CD4-positive, alpha-beta memory T cell (primary cell): Measurements from ENCODE around the gene MTCL1. TPM values are rescaled to one million over a fixed set of nuclear protein-coding genes. Genes with fewer than 3 reads are reported as not detected.
A peak's percentile ranks its signal among the peaks of the same experiment; 100 is the strongest.

ENCODE experiments used
- CTCF ChIA-PET: fragments of 350-600 bp; sonication (Branson Sonifier 250); formaldehyde crosslinking; loops from one replicate; lab custom pipeline; 2021; ENCODE audit warnings: inconsistent platforms; ENCODE audit not compliant: partially characterized antibody; lab: Charles Lee
- POLR2A ChIA-PET: fragments of 350-600 bp; sonication (Branson Sonifier 250); formaldehyde crosslinking; loops from one replicate; lab custom pipeline; 2021; ENCODE audit not compliant: partially characterized antibody; lab: Charles Lee
- DNase-seq, 5 donors: peaks; one replicate each; pipeline versions ENCODE4 v3.0.0 to v3.0.0-alpha.2; 2020 to 2022; ENCODE audit warnings: mixed read lengths in 1 of 5
- H3K27ac ChIP-seq: one replicate; pipeline ENCODE4 v1.7.0; 2013; ENCODE audit warnings: low read depth, low read length
- H3K27me3 ChIP-seq: 2 replicates; pipeline ENCODE4 v1.7.0; 2013; ENCODE audit warnings: mild to moderate bottlenecking, low read length, moderate library complexity; ENCODE audit not compliant: insufficient read depth
- H3K36me3 ChIP-seq: 2 replicates; pipeline ENCODE4 v1.7.0; 2013; ENCODE audit warnings: mild to moderate bottlenecking, low read length, moderate library complexity; ENCODE audit not compliant: insufficient read depth
- H3K4me1 ChIP-seq: 2 replicates; pipeline ENCODE4 v1.7.0; 2013; ENCODE audit warnings: mild to moderate bottlenecking, low read length, moderate library complexity; ENCODE audit not compliant: insufficient read depth
- H3K4me3 ChIP-seq, 2 donors: one replicate each; pipeline ENCODE4 v1.7.0; 2013; ENCODE audit warnings: low read length in 2 of 2, mild to moderate bottlenecking in 1 of 2
- H3K9me3 ChIP-seq, 2 donors: one replicate each; pipeline ENCODE4 v1.7.0; 2013; ENCODE audit warnings: low read length in 2 of 2, control low read depth in 1 of 2; ENCODE audit not compliant: control insufficient read depth in 1 of 2
- H3K27ac Mint-ChIP-seq, 7 donors: one replicate each; pipeline ENCODE4 v1.8.0; 2020 to 2021; ENCODE audit warnings: mixed read lengths in 7 of 7, mild to moderate bottlenecking in 6 of 7, inconsistent platforms in 3 of 7, moderate library complexity in 3 of 7
- H3K27me3 Mint-ChIP-seq, 2 donors: one replicate each; pipeline ENCODE4 v1.8.0; 2020 to 2021; ENCODE audit warnings: mixed read lengths in 2 of 2
- H3K36me3 Mint-ChIP-seq, 2 donors: one replicate each; pipeline ENCODE4 v1.8.0; 2020 to 2021; ENCODE audit warnings: mixed read lengths in 2 of 2, inconsistent platforms in 1 of 2, mild to moderate bottlenecking in 1 of 2
- H3K4me1 Mint-ChIP-seq, 4 donors: one replicate each; pipeline ENCODE4 v1.8.0; 2020 to 2021; ENCODE audit warnings: mixed read lengths in 4 of 4, mild to moderate bottlenecking in 1 of 4
- H3K4me3 Mint-ChIP-seq, 8 donors: one replicate each; pipeline ENCODE4 v1.8.0; 2020 to 2021; ENCODE audit warnings: mixed read lengths in 8 of 8, mild to moderate bottlenecking in 7 of 8, moderate library complexity in 6 of 8, inconsistent platforms in 3 of 8
- H3K9me3 Mint-ChIP-seq, 8 donors: one replicate each; pipeline ENCODE4 v1.8.0; 2020 to 2021; ENCODE audit warnings: mixed read lengths in 8 of 8, mild to moderate bottlenecking in 5 of 8, inconsistent platforms in 3 of 8, moderate library complexity in 1 of 8
- intact Hi-C: fragments of 100-400 bp; cut with micrococcal nuclease; formaldehyde crosslinking; loops from one replicate; pipeline ENCODE4 v1.15.1; 2023
- polyA plus RNA-seq, 2 donors: library from polyadenylated mRNA; unstranded; fragments of 300-500 nt; fragmentation: Illumina TruSeq; gene quantifications; one replicate each; pipeline ENCODE4 v1.2.3, GENCODE V29; 2021
- total RNA-seq, 2 experiments: library from RNA; stranded (reverse); gene quantifications; one replicate each; pipeline ENCODE4 v1.2.3, GENCODE V29; 2021

MTCL1 gene
- total and polyA plus RNA-seq, 4 experiments from 2014 or later, result 0.29 to 0.36 TPM; not detected in 2

- Mint-ChIP-seq H3K36me3 (no peaks in the 10 kb centered on the region), H3K4me3 (no peak overlapping the region), H3K27ac (no peak overlapping the region), H3K9me3 (no peaks in the 10 kb centered on the region), H3K27me3 (peaks cover 2 to 9% of the 10 kb centered on the region in 2 donors), H3K4me1 (peaks cover 5 to 16% (median 9%) of the 10 kb centered on the region in 4 donors)
- no peaks in the 10 kb centered on the region for H3K9me3 ChIP-seq
- no peak overlapping the region for H3K27ac ChIP-seq
- DNase-seq, result no peak
- H3K4me3 ChIP-seq, result no peak overlapping the region
- CTCF ChIA-PET, result no interaction called here
- H3K36me3 ChIP-seq, result no peaks in the 10 kb centered on the region
- no peaks in the 10 kb centered on the region for H3K27me3 ChIP-seq
- POLR2A ChIA-PET, result no interaction called here
- H3K4me1 ChIP-seq, result peaks cover 12% of the 10 kb centered on the region
- intact Hi-C loops, result no loop called here
Measured at GRCh38 chr18:8803957-8804356, 98.6 kb downstream of the MTCL1 start.

DNA sequence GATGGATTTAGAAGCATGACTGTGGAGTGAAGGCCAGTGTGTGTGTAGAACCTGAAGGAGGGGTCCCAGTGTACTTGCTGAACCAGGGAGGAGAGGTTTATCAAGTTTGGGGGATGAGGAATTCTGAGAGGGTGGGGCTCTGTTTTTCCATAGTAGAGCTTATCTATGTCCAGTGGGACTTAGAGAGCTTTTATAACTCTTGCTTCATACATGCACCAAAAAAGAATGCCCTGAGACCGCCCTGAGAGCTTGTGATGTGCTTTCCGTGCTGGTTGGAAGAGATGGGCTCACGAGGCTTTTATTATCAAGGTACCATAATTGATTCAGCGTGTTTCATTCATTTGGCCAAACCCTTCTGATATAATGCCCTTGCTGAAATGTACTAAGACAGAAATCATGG, 100.2 kb downstream of the MTCL1 start:
- CTCF ChIA-PET, result no interaction called here
- Mint-ChIP-seq H3K4me3 (no peak overlapping the region), H3K9me3 (no peaks in the 10 kb centered on the region), H3K27ac (peak overlapping the region in 1 of 7 donors; percentile 69), H3K27me3 (peaks cover 2 to 9% of the 10 kb centered on the region in 2 donors), H3K36me3 (no peaks in the 10 kb centered on the region), H3K4me1 (peaks cover 6 to 28% (median 12%) of the 10 kb centered on the region in 4 donors)
- Histone ChIP-seq H3K4me1 (peaks cover 12% of the 10 kb centered on the region), H3K27ac (no peak overlapping the region), H3K9me3 (no peaks in the 10 kb centered on the region), H3K27me3 (no peaks in the 10 kb centered on the region), H3K4me3 (no peak overlapping the region), H3K36me3 (no peaks in the 10 kb centered on the region)
- POLR2A ChIA-PET, result no interaction called here
- intact Hi-C loops, result no loop called here
- DNase-seq, result no peak

DNA sequence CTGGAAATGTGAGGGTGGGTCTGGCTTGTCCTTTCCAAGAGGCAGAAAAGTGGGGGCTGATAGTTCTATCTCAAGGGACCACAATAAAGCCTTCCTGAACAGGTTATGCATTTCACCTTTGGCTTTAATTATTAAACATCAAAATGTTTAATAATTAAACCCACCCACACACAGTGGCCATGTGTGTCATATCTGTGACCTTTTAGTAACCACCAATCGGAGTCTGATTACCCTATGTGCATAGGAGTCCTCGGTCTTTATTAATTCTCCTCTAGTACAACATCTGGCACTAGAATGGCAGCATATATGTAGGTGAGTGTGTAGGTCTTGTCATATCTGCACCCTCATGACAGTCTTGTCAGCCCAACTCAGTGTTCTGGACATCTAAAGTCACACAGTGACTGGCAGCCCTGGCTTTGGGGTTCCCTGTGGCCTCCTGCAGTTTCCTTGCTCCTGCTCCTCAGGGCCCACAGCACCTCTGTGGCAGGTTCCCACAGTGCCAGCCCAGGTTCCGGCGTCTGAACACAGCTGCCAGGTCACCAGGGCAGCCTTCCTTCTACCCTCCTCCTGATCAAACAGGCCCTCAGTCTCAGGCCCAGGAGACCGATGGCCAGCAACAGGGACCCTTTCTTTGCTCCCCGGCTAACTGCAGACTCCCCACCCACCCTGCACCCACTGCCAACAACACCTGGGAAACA, 100.9 kb downstream of the MTCL1 start:
- CTCF ChIA-PET, result no interaction called here
- intact Hi-C loops, result no loop called here
- POLR2A ChIA-PET, result no interaction called here

DNA sequence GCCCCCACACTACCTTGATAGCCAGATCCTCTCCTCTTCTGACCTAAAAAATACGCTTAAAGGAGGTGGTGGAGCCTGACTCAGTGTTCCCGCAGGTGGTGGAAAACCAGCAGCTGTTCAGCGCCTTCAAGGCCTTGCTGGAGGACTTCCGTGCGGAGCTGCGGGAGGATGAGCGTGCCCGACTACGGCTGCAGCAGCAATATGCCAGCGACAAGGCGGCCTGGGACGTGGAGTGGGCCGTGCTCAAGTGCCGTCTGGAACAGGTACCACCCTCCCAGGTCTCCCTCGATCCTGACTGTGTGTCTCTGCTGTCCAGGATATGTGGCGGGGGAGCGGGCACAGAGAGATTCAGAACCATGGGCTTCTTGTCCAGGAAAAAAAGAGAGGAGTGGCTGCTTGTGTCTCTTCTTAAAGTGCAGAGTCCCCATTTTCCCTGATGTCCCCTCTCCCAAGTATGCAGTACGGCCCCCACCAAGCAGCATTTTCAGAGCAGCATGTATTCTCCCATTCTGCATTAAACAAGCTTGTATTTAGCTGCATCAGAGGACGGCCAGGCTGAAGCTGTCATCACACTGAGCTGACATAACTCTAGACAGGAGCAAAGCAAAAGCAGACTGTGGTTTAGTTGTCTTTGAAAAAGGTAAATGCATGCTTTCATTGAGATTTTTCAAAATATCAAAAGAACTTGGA, 101.6 kb downstream of the MTCL1 start:
- intact Hi-C loops, result no loop called here
- peaks cover 2 to 4% of the 10 kb centered on the region in 2 donors for H3K27me3 Mint-ChIP-seq
- Histone ChIP-seq H3K9me3 (no peaks in the 10 kb centered on the region), H3K27ac (no peak overlapping the region), H3K4me1 (peaks cover 12% of the 10 kb centered on the region), H3K27me3 (no peaks in the 10 kb centered on the region), H3K36me3 (no peaks in the 10 kb centered on the region), H3K4me3 (no peak overlapping the region)
- CTCF ChIA-PET, result interaction anchor here (1.2 kb wide), 1 partner anchor 10 kb away, joined by 3 read pairs; no protein-coding TSS in a partner anchor
- no peaks in the 10 kb centered on the region for H3K9me3 Mint-ChIP-seq
- H3K4me3 Mint-ChIP-seq, result peak overlapping the region in 2 of 8 donors; percentile 32 to 58
- H3K4me1 Mint-ChIP-seq, result peaks cover 6 to 34% (median 19%) of the 10 kb centered on the region in 4 donors
- H3K27ac Mint-ChIP-seq, result no peak overlapping the region
- no peaks in the 10 kb centered on the region for H3K36me3 Mint-ChIP-seq
- POLR2A ChIA-PET, result no interaction called here
- DNase-seq, result no peak

More for the DNA sequence above, 100.9 kb downstream of the MTCL1 start:
- H3K36me3 Mint-ChIP-seq, result no peaks in the 10 kb centered on the region
- peaks cover 6 to 33% (median 18%) of the 10 kb centered on the region in 4 donors for H3K4me1 Mint-ChIP-seq
- peaks cover 2 to 9% of the 10 kb centered on the region in 2 donors for H3K27me3 Mint-ChIP-seq
- no peaks in the 10 kb centered on the region for H3K9me3 Mint-ChIP-seq
- Histone ChIP-seq H3K9me3 (no peaks in the 10 kb centered on the region), H3K36me3 (no peaks in the 10 kb centered on the region), H3K27me3 (no peaks in the 10 kb centered on the region), H3K4me1 (peaks cover 12% of the 10 kb centered on the region), H3K27ac (no peak overlapping the region), H3K4me3 (no peak overlapping the region)
- DNase-seq, result no peak
- no peak overlapping the region for H3K27ac Mint-ChIP-seq
- no peak overlapping the region for H3K4me3 Mint-ChIP-seq

DNA sequence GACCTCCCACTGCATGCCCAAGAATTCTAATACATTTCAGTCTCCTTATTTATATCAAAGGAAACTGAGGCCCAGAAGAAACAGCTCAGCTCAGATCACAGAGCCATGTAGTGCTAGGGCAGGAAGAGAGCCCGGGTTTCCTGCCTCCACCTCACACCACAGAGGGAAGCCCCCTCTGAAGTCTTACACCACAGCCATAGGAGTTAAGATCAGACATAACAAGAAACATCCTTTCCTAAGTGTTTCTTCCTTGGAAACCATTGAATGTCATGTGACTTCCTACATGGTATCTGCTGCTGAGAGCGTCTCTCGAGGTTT, 102.1 kb downstream of the MTCL1 start:
- Histone ChIP-seq H3K4me1 (peaks cover 12% of the 10 kb centered on the region), H3K4me3 (no peak overlapping the region), H3K27me3 (no peaks in the 10 kb centered on the region), H3K27ac (no peak overlapping the region), H3K9me3 (no peaks in the 10 kb centered on the region), H3K36me3 (no peaks in the 10 kb centered on the region)
- intact Hi-C loops, result no loop called here
- Mint-ChIP-seq H3K4me1 (peaks cover 6 to 34% (median 19%) of the 10 kb centered on the region in 4 donors), H3K4me3 (peak overlapping the region in 1 of 8 donors; percentile 58), H3K9me3 (no peaks in the 10 kb centered on the region), H3K36me3 (no peaks in the 10 kb centered on the region), H3K27ac (peak overlapping the region in 1 of 7 donors; percentile 59), H3K27me3 (peaks cover 2 to 4% of the 10 kb centered on the region in 2 donors)
- peak in 1 of 5 donors; percentile 10 for DNase-seq
- ChIA-PET CTCF (interaction anchor here (1.0 to 1.2 kb wide), 2 partner anchors 9 to 10 kb away, joined by 3 read pairs; no protein-coding TSS in a partner anchor), POLR2A (no interaction called here)

GRCh38 chr18:8808001-8808400, 102.6 kb downstream of the MTCL1 start:
- CTCF ChIA-PET, result interaction anchor here (1.0 to 1.2 kb wide), 2 partner anchors 9 to 11 kb away, joined by 3 read pairs; no protein-coding TSS in a partner anchor
- Mint-ChIP-seq H3K4me1 (peaks cover 6 to 34% (median 19%) of the 10 kb centered on the region in 4 donors), H3K9me3 (no peaks in the 10 kb centered on the region), H3K27me3 (peaks cover 2 to 4% of the 10 kb centered on the region in 2 donors), H3K27ac (no peak overlapping the region), H3K4me3 (no peak overlapping the region), H3K36me3 (no peaks in the 10 kb centered on the region)
- Histone ChIP-seq H3K27me3 (no peaks in the 10 kb centered on the region), H3K27ac (no peak overlapping the region), H3K4me1 (peaks cover 12% of the 10 kb centered on the region), H3K9me3 (no peaks in the 10 kb centered on the region), H3K36me3 (no peaks in the 10 kb centered on the region), H3K4me3 (no peak overlapping the region)
- intact Hi-C loops, result no loop called here
- POLR2A ChIA-PET, result no interaction called here
- no peak for DNase-seq

DNA sequence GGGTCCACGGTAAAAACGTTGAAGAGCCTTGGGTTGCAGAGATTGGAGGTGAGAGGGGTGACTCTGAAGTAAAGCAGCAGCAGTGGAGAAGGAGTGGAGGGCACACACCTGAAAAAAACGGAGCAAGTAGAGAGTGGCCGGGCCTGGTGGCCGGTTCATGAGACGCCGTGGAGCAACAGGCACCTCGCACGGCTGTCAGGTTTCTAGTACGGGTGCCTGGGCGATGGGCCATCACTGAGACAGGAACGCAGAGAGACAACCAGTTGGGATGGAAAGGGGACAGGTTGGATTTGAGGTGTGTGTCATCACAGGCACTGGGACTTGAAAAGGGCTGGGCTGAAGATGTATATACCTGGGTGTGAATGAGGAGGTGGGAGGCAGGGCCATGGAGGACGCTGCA, 104.2 kb downstream of the MTCL1 start:
- Histone ChIP-seq H3K27ac (no peak overlapping the region), H3K9me3 (no peaks in the 10 kb centered on the region), H3K27me3 (no peaks in the 10 kb centered on the region), H3K4me3 (no peak overlapping the region), H3K36me3 (no peaks in the 10 kb centered on the region), H3K4me1 (peaks cover 12% of the 10 kb centered on the region)
- CTCF ChIA-PET, result no interaction called here
- Mint-ChIP-seq H3K27me3 (peaks cover 2 to 5% of the 10 kb centered on the region in 2 donors), H3K36me3 (no peaks in the 10 kb centered on the region), H3K4me3 (no peak overlapping the region), H3K4me1 (peaks cover 6 to 34% (median 19%) of the 10 kb centered on the region in 4 donors), H3K27ac (no peak overlapping the region), H3K9me3 (no peaks in the 10 kb centered on the region)
- intact Hi-C loops, result no loop called here
- POLR2A ChIA-PET, result no interaction called here
- DNase-seq, result no peak
